ENCODE results near the gene ATP2B3. TPM values are rescaled to one million over a fixed set of nuclear protein-coding genes. Genes with fewer than 3 reads are reported as not detected.

Gene ATP2B3
- polyA plus RNA-seq, 1 donor from 2014 or later = 5.3 TPM

GRCh38 chrX:153492543-153492942 is 24.9 kb upstream of the ATP2B3 start:
- H3K79me2 ChIP-seq (replicated peaks; ENCODE audit: insufficient read depth, low read length) = no peaks in the 10 kb centered on the region
- no peaks in the 10 kb centered on the region for H3F3A ChIP-seq (ENCODE audit: insufficient read depth, low read length, poor library complexity, severe bottlenecking)
- H3K9me2 ChIP-seq (ENCODE audit: insufficient read depth, low read length) = no peaks in the 10 kb centered on the region

GRCh38 chrX:153493085-153493484 is 24.4 kb upstream of the ATP2B3 start:
- H3K27ac ChIP-seq (ENCODE audit: low read length) = no peak overlapping the region
- H3K9me2 ChIP-seq (ENCODE audit: insufficient read depth, low read length) = no peaks in the 10 kb centered on the region
- no peak overlapping the region for H3K4me2 ChIP-seq (ENCODE audit: low read length)
- no peaks in the 10 kb centered on the region for H3F3A ChIP-seq (ENCODE audit: insufficient read depth, low read length, poor library complexity, severe bottlenecking)
- H4K20me1 ChIP-seq (ENCODE audit: insufficient read depth) = no peaks in the 10 kb centered on the region
- no peaks in the 10 kb centered on the region for H3K9me3 ChIP-seq (ENCODE audit: low read length)
- no peak overlapping the region for H2AFZ ChIP-seq (ENCODE audit: low read depth, low read length)
- H3K9ac ChIP-seq (ENCODE audit: low read length) = no peak overlapping the region
- no peaks in the 10 kb centered on the region for H3K79me2 ChIP-seq (replicated peaks; ENCODE audit: insufficient read depth, low read length)
- H3K4me3 ChIP-seq (ENCODE audit: low read length) = no peak overlapping the region
- no peaks in the 10 kb centered on the region for H3K27me3 ChIP-seq (ENCODE audit: insufficient read depth, low read depth, low read length)
- no peaks in the 10 kb centered on the region for H3K36me3 ChIP-seq (ENCODE audit: insufficient read depth, low read length)
- TF ChIP-seq SMC3 (conservative IDR thresholded peaks at IDR 0.05; ENCODE audit: poor library complexity) (no peak), MXI1 (conservative IDR thresholded peaks at IDR 0.05; ENCODE audit: poor library complexity, severe bottlenecking) (no peak), EP300 (conservative IDR thresholded peaks at IDR 0.05; ENCODE audit: poor library complexity, severe bottlenecking) (no peak), TAF1 (IDR thresholded peaks at IDR 0.05; ENCODE audit: low read depth) (no peak), RAD21 (conservative IDR thresholded peaks at IDR 0.05) (no peak), EZH2 (IDR thresholded peaks at IDR 0.05; ENCODE audit: borderline replicate concordance, insufficient read depth, low read length, poor library complexity, severe bottlenecking) (no peak), CTCF (IDR thresholded peaks at IDR 0.05; ENCODE audit: poor library complexity, severe bottlenecking) (no peak)

More at GRCh38 chrX:153492543-153492942, 24.9 kb upstream of the ATP2B3 start:
- Histone ChIP-seq H3K27me3 (ENCODE audit: insufficient read depth, low read depth, low read length) (no peaks in the 10 kb centered on the region), H4K20me1 (ENCODE audit: insufficient read depth) (no peaks in the 10 kb centered on the region), H3K9ac (ENCODE audit: low read length) (no peak overlapping the region), H3K36me3 (ENCODE audit: insufficient read depth, low read length) (no peaks in the 10 kb centered on the region), H3K4me3 (ENCODE audit: low read length) (no peak overlapping the region), H3K9me3 (ENCODE audit: low read length) (no peaks in the 10 kb centered on the region), H3K4me2 (ENCODE audit: low read length) (no peak overlapping the region), H3K27ac (ENCODE audit: low read length) (no peak overlapping the region), H2AFZ (ENCODE audit: low read depth, low read length) (no peak overlapping the region)
- TF ChIP-seq TAF1 (IDR thresholded peaks at IDR 0.05; ENCODE audit: low read depth) = no peak
- no peak for TF ChIP-seq SMC3 (conservative IDR thresholded peaks at IDR 0.05; ENCODE audit: poor library complexity)
- TF ChIP-seq EZH2 (IDR thresholded peaks at IDR 0.05; ENCODE audit: borderline replicate concordance, insufficient read depth, low read length, poor library complexity, severe bottlenecking) = no peak
- no peak for TF ChIP-seq REST (IDR thresholded peaks at IDR 0.05; ENCODE audit: borderline replicate concordance)
- no peak for TF ChIP-seq POLR2AphosphoS5 (IDR thresholded peaks at IDR 0.05)
- TF ChIP-seq MXI1 (conservative IDR thresholded peaks at IDR 0.05; ENCODE audit: poor library complexity, severe bottlenecking) = no peak
- TF ChIP-seq CTCF (IDR thresholded peaks at IDR 0.05; ENCODE audit: poor library complexity, severe bottlenecking) = no peak
- TF ChIP-seq RAD21 (conservative IDR thresholded peaks at IDR 0.05) = no peak
- TF ChIP-seq EP300 (conservative IDR thresholded peaks at IDR 0.05; ENCODE audit: poor library complexity, severe bottlenecking) = no peak

All from neural cell (in vitro differentiated cells).